Activated naive CD4-positive, alpha-beta T cell treated with Interleukin-2 at 50 U/mL for 16 hours (primary cell): ENCODE results near the gene CNNM2.
"Not testable (repeated sequence)": the region's sequence is repeated elsewhere in the genome, so short reads cannot be mapped to it uniquely, and the experiment has no call there.

Source experiments
- DNase-seq: peaks from one replicate; pipeline ENCODE4 v3.0.0-alpha.2; 2020

CNNM2 gene

DNA sequence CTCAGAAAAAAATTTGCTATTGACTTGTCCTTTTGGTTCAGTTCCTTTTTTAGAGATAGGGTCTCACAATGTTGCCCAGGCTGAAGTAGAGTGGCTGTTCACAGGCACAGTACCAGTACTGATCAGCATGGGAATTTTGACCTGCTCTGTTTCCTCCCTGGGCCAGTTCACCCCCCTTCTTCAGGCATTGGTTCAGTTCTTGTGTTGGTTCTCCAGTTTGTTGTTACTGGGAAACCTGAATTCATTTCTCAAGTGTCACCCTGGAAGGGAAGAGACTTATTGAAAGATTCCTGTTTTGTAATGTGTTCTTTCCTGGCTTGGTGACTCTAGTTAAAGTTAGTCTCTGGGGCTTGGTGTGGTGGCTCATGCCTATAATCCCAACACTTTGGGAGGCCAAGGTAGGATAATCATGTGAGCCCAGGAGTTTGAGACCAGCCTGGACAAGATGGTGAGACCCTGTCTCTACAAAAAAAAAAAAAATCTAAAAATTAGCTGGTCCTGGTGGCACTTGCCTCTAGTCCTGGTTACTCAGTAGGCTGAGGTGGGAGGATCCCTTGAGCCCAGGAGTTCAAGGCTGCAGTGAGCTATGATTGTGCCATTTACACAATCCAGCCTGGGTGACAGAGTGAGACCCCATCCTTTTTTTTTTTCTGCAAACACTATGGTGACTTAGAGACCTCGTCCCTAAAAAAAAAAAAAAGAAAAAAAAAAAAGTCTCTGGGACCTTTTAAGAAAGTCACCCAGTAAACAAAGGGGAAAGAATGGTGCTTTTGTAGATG is 52.7 kb downstream of the CNNM2 start:
- no peak for DNase-seq

DNA sequence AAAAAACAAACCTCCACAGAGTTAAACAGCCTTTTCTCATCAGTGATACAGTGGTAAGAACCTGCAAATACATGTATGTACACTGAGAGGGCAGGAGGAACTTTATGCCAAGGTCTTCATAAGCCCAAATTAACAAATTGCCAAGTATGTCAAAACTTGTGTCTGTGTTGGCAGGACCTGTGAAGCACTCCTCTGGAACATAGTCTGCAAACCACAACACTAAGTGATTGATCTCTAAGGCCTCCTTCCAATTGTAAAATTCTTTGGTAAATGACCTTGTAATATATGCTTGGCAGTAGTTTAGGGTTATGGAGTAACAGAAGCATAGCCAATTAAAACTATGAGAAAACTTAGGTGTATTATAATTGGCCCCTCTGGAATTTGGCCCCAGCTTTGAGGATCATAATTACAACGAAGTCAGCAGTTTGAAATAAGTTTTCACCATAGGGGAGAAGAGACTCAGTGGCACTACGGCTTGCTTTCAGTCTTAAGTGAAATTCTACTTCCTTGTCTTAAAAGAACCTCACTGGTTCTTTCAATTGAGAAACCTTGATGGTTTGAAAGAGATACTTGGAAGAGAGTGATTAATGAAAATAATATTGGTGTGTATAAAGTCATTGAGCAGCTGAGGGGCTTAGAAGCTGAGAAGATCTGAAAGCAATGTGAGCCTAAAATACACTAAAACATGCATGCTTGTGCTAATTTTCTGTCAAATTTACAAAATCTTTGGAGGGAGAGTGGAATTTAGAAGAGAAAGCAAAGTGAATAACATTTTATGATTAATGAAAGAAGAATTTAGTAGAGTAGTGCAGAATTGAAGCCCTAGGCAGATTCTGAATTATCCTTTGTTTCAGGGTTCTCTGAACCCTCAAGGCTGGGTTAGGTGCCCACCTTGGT is 57.6 kb downstream of the CNNM2 start:
- DNase-seq: no peak

DNA sequence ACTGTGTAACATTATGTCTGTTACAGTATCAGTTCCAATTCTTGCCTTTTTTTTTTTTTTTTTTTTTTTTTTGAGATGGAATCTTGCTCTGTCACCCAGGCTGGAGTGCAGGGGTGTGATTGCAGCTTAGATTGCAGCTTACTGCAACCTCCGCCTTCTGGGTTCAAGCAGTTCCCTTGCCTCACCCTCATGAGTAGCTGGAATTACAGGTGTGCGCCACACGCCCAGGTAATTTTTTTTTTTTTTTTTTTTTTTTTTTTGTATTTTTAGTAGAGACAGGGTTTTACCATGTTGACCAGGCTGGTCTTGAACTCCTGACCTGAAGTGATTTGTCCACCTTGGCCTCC is 58.3 kb downstream of the CNNM2 start:
- DNase-seq: not testable (repeated sequence)

DNA sequence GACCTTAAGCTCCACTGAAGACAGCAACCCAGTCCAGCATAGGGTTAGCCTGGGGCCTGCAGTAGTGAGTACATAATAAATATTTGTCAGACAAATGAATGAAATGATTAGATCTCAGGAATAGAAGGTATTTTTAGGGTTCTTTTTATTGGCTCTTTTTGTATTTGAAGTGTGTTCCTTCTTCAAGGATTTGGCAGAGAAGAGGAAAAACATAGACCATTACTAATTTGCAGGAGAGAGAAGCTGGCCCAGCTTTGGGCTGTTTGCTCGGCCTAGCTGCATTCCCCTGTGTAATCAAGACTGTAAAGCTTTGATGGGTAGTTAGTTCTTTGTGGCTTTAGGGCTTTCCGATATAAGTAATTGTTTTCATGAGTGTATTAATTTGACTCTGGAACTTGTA is 64.2 kb downstream of the CNNM2 start:
- no peak for DNase-seq

DNA sequence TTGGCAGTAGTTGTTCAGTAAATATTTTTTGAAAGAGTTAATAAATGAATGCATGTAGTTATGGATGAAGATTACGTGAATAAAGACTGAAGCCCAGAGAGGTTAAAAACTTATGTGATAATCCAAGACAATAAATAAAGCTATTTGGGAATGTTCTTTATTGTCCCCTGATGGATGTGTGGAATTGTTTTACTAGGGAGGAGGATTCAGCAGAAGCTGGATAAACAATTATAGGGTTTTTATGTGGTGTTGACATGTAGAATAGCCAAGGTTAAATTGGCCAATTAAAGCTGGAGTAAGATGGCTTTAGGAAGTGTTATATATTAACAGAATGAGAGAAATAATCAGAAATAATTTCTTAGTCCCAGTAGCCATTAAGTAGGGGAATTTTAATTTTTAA is 66.0 kb downstream of the CNNM2 start:
- no peak for DNase-seq

DNA sequence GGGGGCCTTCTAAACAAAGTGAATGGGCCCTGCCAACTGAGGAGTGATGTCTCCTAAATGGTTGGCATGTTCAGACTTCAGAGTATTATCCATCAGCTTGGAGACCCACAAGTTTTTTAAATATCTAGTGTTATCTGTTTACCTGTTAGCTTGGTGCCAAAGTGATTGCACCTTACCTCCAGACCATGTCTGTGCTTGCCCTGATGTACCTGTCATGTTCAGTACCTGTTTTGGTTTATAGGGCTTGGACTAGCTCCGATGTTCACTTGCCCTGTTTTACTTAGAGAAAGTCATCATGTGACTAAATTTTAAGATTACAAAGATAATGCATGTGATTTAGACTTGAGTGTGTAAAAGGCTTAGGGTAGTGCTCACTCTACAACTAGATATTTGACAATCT is 67.7 kb downstream of the CNNM2 start:
- no peak for DNase-seq

DNA sequence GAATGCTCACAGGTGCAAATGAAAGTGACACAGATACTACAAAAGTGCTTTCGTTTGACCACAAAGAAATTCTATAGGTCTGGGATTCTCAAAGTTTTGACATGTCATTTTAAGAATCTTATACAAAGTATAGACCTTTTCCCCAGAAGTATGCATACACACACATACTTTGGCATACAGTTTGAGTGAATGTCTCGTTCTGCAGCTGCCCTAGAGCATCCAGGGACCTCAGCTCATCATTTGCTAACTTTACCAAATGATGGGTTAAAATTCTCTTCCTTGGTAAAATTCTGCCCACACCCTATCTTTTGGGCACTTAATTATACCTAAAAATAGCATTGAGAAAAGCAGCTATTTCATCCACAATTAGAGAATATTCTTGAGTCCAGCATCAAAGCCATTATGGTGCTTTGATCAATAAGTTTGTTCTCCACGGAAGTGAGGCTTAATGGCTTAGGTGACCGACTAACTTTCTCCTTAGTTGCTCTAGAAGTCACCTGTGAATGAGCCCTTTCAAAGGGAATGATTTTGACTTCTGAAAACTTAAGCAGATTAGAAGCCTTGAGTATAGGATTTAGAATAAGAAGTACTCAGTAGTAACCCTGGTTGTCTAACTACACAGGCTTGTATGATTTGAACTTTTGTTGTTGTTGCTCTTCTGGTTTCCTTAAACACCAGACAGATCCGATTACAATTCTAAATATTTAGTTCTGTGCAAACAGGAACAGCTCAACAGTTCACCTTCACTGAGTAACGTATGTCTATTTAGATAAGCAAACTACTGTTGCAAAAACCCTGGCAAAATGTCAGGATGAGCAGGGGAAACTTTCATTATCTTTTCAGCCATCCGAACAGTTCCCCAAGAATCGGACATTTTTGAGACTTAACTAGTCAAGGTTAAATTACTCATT is 70.6 kb downstream of the CNNM2 start:
- no peak for DNase-seq

DNA sequence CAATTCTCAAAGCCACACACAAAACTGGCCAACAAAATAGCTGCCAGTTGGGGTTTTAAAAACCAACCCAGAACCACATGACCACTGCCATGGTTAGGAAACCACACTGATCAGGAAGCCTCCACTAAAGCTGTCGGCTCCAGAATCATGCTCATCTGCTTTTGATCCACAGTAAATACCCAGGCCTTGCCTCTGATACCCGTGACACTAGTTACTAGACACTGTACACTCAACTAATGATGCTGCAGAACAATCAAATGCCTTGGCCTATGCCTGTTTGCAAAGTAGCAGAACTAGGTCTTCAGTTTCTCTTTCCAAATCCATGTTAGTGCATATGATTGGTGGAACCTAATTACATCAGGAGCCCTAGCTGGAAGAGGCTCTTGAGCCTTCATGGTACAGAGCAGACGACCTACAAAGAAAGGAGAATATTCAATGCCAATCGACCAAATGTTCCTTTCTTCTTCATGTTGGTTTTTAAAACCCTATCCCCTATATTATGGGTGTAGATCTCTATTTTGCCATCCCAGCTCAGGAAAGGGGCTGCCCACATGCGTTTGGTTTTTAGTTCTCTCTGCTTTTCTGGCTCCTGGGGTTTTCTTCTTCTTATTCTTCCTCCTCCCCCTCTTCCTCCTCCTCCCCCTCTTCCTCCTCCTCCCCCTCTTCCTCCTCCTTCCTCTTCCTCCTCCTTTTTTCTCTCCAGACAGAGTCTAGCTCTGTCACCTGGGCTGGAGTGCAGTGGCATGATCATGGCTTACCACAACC is 76.6 kb downstream of the CNNM2 start:
- DNase-seq: no peak

DNA sequence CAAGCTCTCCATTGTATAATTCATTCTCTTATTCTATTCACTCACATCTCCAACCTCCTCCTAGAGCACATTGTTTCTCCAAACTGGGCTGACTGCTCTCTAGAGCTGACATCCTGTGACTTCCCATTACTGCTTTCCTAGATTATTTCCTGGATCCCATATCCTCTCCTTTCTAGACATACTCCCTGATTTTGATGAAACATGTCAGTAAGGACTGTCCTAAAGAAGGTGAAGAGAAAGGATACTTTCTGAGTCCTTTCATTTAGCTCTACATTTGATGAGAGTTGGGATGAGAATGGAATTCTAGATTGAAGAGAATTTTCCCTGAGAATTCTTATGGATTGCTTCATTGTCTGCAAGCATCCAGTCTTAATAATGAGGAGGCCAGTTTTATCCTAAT is 78.8 kb downstream of the CNNM2 start:
- no peak for DNase-seq

DNA sequence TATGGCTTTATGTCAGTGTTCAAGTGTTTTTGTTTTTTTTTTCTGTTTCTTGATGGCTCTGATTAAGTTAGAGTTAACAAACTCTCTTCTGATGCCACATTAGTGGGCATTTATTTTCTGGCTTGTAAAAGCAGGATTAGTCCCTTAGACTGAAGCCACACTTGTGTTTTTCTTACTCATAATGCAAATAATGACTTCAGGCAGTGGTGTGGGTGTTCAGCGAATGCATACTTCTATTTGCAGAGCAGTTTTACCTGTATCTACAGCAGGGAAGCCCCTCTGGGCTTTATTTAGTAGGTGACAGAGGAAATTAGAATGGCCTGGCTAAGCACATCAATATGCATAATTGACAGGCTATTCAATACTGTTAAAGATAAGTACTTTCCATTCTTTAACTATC is 79.9 kb downstream of the CNNM2 start:
- DNase-seq: no peak

DNA sequence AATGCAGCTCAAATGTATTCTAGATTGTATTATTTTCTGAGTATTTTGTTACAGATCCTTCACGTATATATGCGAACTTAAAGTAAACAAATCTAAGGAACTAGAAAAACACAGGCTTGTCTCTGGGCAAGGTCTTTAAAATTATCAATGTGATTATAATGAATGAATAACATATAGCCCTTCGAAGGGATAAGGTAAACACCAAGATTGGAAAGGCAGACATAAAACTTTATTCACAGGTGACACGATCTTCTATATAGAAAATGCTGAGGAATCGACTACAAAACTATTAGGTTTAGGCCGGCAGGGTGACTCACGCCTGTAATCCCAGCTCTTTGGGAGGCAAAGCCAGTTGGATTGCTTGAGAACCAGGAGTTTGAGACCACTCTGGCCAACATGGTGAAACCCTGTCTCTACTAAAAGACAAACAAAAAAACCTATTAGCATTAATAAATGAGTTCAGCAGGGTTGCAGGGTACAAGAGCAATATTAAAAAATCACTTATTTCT is 80.4 kb downstream of the CNNM2 start:
- DNase-seq: no peak

DNA sequence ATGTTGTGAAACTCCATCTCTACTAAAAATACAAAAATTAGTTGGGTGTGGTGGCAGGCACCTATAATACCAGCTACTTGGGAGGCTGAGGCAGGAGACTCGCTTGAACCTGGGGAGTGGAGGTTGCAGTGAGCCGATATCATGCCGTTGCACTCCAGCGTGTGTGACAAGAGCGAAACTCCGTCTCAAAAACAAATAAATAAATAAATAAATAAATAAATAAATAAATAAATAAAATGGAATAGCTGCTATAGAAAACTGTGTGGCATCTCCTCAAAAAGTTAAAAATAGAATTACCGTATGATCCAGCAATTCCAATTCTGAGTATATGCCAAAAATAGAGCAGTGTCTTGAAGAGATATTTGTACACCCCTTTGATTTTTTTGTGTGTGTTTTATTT is 82.0 kb downstream of the CNNM2 start:
- not testable (repeated sequence) for DNase-seq

DNA sequence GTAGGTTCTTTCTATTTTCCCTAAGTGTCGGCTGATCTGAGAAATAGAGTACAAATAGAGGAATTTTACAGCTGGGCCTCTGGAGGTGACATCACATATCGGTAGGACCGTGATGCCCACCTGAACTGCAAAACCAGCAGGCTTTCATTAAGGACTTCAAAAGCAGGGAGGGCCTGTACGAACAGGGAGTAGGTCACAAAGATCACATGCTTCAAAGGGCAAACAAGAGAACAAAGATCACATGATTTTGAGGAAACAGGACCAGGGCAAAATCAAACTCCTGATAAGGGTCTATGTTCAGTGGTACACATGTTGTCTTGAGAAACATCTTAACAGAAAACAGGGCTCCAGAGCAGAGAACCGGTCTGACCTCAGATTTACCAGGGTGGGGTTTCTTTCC is 88.9 kb downstream of the CNNM2 start:
- DNase-seq: no peak

DNA sequence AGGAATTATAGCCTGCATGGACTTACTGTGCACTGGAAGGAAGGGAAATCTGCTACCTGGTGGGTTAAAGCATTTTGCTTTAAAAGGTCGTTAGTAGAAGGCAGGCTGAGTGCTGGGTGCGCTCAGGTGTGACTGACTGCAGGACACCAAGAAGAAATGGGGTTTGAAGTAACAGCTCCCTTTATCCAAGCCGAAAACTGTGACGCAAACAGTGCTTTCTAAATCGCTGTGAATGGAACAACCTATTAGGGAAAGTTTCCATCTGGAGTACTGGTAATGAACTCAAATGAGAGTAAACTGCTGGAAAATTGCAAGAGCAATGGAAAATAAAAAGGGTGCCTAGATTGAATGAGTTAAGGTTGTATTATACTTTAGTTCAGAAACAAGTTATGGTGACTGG is 95.3 kb downstream of the CNNM2 start:
- DNase-seq: no peak

DNA sequence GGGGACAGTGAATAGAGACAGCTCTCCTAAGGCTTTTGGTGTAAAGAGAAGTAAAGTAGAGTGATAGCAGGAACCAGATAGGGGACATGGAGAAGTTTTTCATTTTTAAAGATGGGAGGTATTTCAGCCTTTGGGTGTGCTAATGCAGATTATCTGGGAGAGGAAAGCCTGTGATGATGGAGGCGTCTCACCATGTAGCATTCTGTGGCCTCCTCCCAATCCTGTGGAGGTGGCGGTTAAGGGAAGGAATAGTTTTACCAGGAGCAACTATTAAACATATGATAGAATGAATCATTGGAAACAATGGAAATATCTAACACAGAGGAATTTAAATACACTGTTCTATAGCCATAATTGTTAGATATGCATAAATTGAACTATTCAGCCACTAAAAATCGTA is 101.3 kb downstream of the CNNM2 start:
- no peak for DNase-seq

DNA sequence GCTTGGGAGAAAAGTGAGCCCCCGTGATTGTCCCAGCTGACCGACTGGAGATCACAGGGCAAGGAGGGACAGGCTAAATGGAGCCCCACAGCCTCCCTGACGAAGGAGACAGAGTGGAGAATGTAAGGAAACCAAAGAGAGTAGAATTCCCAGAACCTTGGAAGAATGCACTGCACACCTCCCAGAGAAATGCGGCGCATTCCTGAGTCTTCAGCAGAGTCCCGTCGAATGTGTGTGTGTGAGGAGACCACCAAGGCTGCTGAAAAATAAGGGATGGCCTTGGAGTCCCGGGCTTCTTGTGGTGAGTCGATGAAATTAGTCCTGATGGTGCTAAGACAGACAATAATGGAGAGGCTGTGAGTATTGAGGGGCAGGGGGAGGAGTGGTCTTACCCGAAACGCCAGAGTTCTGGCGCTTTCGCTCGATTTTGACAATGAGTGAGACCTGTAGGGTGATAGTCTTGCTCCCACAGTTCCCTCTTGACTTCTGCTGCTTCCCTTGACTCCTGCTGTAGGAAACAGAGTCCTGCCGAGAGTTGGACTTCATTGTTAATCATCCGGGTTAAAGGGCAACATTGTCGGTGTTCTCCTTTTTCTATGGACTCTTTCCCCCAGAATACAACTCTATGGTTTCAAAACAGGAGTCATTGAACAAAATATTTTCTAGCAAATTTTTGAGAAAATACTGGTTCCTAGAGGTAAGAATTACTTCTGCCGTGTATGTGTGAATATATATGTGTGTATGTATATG is 103.2 kb downstream of the CNNM2 start:
- DNase-seq: no peak

DNA sequence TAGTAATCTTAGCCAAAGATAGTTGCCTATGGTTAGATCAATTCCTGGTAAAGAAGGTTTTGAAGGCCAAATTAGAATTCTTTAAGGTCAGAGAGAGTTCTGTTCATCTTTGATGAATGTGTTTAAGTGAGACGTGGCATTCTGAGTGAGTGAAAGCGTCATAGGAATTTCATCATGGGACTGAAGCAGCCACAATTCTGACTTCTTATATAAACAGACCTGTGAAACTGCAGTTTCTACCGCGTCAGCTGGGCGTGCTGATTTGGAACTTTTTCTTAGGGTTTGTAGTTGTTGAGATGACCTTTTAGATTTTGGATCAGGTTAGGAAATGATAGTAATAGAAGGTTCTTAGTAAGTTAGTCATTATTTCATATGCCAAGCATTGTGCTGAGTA is 103.8 kb downstream of the CNNM2 start:
- no peak for DNase-seq

DNA sequence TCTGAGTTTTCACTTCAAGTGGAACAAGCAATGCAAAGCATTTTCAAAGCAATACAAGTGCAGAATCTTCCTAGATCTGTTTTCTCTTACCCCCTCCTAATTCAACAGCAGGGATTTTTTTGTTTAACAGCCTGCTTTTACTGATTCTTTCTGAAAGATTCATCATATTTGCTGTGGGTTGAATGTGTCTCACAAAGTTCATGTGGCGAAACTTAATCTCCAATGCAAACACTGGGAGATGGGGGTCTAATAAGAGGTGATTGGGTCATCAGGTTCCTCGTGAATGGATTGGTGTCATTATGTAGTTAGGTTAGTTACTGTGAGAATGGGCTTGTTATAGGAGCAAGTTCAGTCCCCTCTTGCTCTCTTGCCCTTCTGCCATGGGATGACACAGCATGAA is 107.6 kb downstream of the CNNM2 start:
- DNase-seq: no peak

DNA sequence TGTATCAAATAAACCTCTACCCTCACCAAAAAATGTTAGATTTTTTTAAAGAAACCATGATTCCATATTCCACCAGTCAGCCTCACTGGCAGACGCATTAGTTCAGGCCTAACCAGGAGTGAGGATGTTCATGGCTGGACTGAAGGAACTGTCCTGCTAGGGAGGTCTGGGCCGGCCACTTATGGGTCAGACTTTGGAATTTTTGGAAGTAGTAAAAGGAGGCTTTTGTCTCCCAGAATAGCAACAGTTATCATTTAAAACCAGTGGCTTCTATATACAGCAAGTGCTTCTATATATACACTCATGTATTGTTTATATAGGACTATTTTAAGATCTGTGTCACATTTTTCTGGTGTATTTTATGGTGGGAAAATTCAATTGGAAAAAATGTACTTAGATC is 120.5 kb downstream of the CNNM2 start:
- DNase-seq: no peak

DNA sequence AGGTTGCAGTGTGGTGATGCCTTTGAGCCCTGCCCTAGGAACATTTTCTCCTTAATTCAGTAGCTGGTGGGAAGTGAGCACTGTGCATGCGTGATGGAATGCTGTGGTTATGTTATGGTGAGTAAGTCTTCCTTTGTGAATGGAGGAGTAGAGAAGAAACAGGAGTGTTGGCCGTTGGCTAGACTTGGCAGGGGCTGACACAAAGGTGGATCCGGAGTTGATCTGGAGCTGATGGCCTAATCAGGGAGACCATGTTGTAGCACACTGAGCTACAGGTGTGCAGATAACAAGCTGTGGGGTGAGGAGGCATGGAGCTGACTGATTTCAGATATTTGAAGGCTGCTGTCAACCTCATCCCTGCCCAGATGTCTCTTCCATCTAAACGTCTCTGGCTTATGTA is 122.3 kb downstream of the CNNM2 start:
- no peak for DNase-seq

DNA sequence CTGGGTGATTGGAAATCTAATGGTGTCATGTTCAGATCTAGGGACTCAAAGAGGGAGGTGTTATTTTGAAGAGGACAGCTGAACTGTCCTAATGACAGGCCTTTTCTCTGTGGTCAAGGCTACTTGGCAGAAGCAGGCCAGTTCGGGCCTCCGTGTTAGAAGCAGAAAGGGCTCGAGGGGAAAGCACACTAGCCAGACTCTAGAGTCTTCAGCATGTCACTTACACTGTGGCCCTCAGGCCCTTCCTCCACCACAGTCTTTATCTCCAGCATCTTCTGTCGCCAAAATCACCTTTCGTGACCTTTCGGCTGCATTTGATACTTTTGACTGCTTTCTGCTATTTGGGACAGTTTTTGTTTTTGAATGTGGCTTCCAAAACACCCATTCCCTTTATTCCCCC is 123.3 kb downstream of the CNNM2 start:
- DNase-seq: no peak

DNA sequence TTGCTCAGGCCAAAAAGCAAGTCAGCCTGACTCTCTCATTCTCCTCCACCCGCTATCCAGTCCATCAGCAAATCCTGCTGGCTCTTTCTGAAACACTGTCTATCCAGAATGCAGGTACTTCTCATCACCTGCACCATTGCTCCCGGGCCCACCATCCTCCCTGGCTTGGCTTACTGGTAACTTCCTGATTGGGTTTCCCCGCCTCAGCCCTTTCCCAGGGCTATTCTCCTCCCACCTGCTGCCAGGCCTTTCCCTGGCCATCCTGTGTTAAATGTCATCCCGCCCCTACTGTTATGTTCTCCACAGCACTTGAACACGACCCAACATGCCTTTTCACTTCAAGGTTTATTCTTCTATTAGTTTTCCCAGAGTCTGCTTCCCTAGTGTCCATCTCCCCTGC is 124.0 kb downstream of the CNNM2 start:
- no peak for DNase-seq
